ENCODE data around the gene SAA2. TPM values are rescaled to one million over a fixed set of nuclear protein-coding genes. Genes with fewer than 3 reads are reported as not detected.

The SAA2 gene
- total RNA-seq, 1 experiment from 2014 or later: not detected

DNA sequence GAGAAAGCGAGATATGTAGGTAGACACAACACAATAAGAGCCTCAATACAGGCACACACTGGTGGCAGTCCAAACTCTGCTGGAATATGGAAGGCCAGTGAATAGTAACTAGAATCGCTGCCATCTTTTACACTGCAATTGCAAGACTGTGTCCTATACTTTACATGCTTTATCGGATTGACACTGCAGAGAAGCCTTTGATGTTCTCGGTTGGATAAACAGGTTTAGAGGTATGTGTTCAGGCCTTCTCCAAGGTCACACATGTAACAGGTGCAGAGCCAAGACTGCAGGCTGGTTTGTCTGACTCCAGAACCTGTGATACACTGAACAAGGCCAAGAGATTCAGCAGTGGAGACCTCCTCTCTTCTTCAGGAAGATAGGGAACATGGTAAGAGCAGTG, 22.7 kb upstream of the SAA2 start:
- Histone ChIP-seq H3K9me3 (ENCODE audit: control insufficient read depth, low read depth, low read length) (no peaks in the 10 kb centered on the region), H3K56ac (ENCODE audit: insufficient read length, low read depth, low read length) (no peak overlapping the region), H4K5ac (ENCODE audit: insufficient read length, low read depth, low read length) (no peak overlapping the region), H3K9ac (ENCODE audit: extremely low read depth, insufficient read length, low read length) (no peak overlapping the region), H3K4me2 (ENCODE audit: insufficient read depth, insufficient read length, low read length) (no peak overlapping the region), H2BK5ac (ENCODE audit: insufficient read length, low read length) (no peak overlapping the region), H3T11ph (ENCODE audit: low read length) (no peak overlapping the region), H3K27ac (ENCODE audit: insufficient read length, low read depth, low read length) (no peak overlapping the region), H3K18ac (ENCODE audit: insufficient read length, low read depth, low read length) (no peak overlapping the region), H3K4me1 (ENCODE audit: insufficient read depth, low read length) (no peaks in the 10 kb centered on the region), H3K27me3 (ENCODE audit: insufficient read depth, low read length) (no peaks in the 10 kb centered on the region), H4K20me1 (ENCODE audit: control insufficient read depth, insufficient read depth, insufficient read length) (no peaks in the 10 kb centered on the region), H2AK5ac (ENCODE audit: insufficient read length, low read length) (no peak overlapping the region), H3K14ac (ENCODE audit: insufficient read depth, low read length) (no peak overlapping the region), H2BK120ac (ENCODE audit: low read depth, low read length, poor library complexity, severe bottlenecking) (no peak overlapping the region), H2AFZ (ENCODE audit: low read length) (no peak overlapping the region), H3K23me2 (ENCODE audit: insufficient read length, low read depth, low read length, poor library complexity, severe bottlenecking) (no peaks in the 10 kb centered on the region), H4K8ac (replicated peaks; ENCODE audit: insufficient read length, low read depth, low read length) (no peak overlapping the region), H2BK15ac (ENCODE audit: low read depth, low read length) (no peak overlapping the region), H2BK12ac (ENCODE audit: insufficient read length, low read depth, low read length) (no peak overlapping the region), H3K79me2 (ENCODE audit: insufficient read depth, low read length) (no peaks in the 10 kb centered on the region), H3K23ac (ENCODE audit: insufficient read length, low read depth, low read length) (no peak overlapping the region), H3K79me1 (ENCODE audit: insufficient read depth, low read depth, low read length, poor library complexity, severe bottlenecking) (no peaks in the 10 kb centered on the region), H3K4ac (ENCODE audit: low read depth, low read length) (no peak overlapping the region), H4K91ac (ENCODE audit: insufficient read length, low read depth, low read length) (no peak overlapping the region), H2BK20ac (ENCODE audit: low read depth, low read length, poor library complexity, severe bottlenecking) (no peak overlapping the region)
- peaks cover 2 to 7% of the 10 kb centered on the region in 2 experiments; a peak in 3 of 4 replicates for H3K4me1 Mint-ChIP-seq
- H3K27me3 Mint-ChIP-seq (ENCODE audit: low read depth): no peaks in the 10 kb centered on the region
- no peaks in the 10 kb centered on the region for H3K9me3 Mint-ChIP-seq
- TF ChIP-seq CTCF (conservative IDR thresholded peaks at IDR 0.05): no peak
- H3K36me3 Mint-ChIP-seq (ENCODE audit: insufficient read depth in 1 of 3, low read depth in 3 of 3): peaks cover 3 to 10% (median 5%) of the 10 kb centered on the region in 3 experiments; a peak in 5 of 7 replicates
- no peak overlapping the region for H3K4me3 Mint-ChIP-seq
- H3K27ac Mint-ChIP-seq: no peak overlapping the region
- WGBS (ENCODE audit: extremely low coverage, insufficient read length, low lambda C conversion rate): no CpG with 5 or more reads among the region's 4 CpGs
- no peak for DNase-seq

Measured in H9 (cell line).